ENCODE data around the gene IGLL1.
"Not testable (repeated sequence)": the region's sequence is repeated elsewhere in the genome, so short reads cannot be mapped to it uniquely, and the experiment has no call there.

Gene IGLL1

GRCh38 chr22:23591201-23591791, 11.2 kb upstream of the IGLL1 start:
- peak; percentile 5 for DNase-seq

GRCh38 chr22:23583836-23584235, 3.7 kb upstream of the IGLL1 start:
- no peak for DNase-seq

GRCh38 chr22:23583153-23583552, 3.1 kb upstream of the IGLL1 start:
- DNase-seq, result no peak

GRCh38 chr22:23581260-23581650, 1.2 kb upstream of the IGLL1 start:
- no peak for DNase-seq

- DNase-seq, result no peak
These were observed 628 bp upstream of the IGLL1 start for GRCh38 chr22:23580576-23581259.

GRCh38 chr22:23579280-23579679, 810 bp downstream of the IGLL1 start:
- no peak for DNase-seq

- DNase-seq, result no peak
These were observed 1.8 kb downstream of the IGLL1 start for GRCh38 chr22:23578306-23578705.

GRCh38 chr22:23576681-23577080, 3.4 kb downstream of the IGLL1 start:
- no peak for DNase-seq

GRCh38 chr22:23575601-23576000, 4.5 kb downstream of the IGLL1 start:
- no peak for DNase-seq

- DNase-seq, result no peak
These were observed 5.2 kb downstream of the IGLL1 start for GRCh38 chr22:23574877-23575276.

- no peak for DNase-seq
These were observed 5.7 kb downstream of the IGLL1 start for GRCh38 chr22:23574371-23574811.

- DNase-seq, result not testable (repeated sequence)
These were observed 6.3 kb downstream of the IGLL1 start for GRCh38 chr22:23573701-23574235.

GRCh38 chr22:23573106-23573505, 7.0 kb downstream of the IGLL1 start:
- not testable (repeated sequence) for DNase-seq

- DNase-seq, result no peak
These were observed 8.6 kb downstream of the IGLL1 start for GRCh38 chr22:23571486-23571885.

- DNase-seq, result no peak
These were observed 9.4 kb downstream of the IGLL1 start for GRCh38 chr22:23570681-23571080.

- no peak for DNase-seq
These were observed 10.4 kb downstream of the IGLL1 start for GRCh38 chr22:23569716-23570115.

- DNase-seq, result no peak
These were observed 10.8 kb downstream of the IGLL1 start for GRCh38 chr22:23569291-23569690.

- DNase-seq, result no peak
These were observed 13.2 kb downstream of the IGLL1 start for GRCh38 chr22:23566705-23567475.

GRCh38 chr22:23565915-23566704, 14.0 kb downstream of the IGLL1 start:
- DNase-seq, result no peak

GRCh38 chr22:23565305-23565914, 14.7 kb downstream of the IGLL1 start:
- DNase-seq, result no peak

- no peak for DNase-seq
These were observed 15.8 kb downstream of the IGLL1 start for GRCh38 chr22:23564276-23564675.

GRCh38 chr22:23563111-23563510, 17.0 kb downstream of the IGLL1 start:
- no peak for DNase-seq

Measured in NCI-H526 treated with DMSO at 0.1 percent for 48 hours (cell line).